CD4-positive, alpha-beta T cell treated with Interleukin-4 for 1 hour (primary cell): Measurements from ENCODE around the gene ATP10A.

Source experiments
- DNase-seq, 2 donors: peaks; one replicate each; pipeline ENCODE4 v3.0.0-alpha.2; 2020 to 2022

Gene ATP10A

GRCh38 chr15:25694239-25694584 is 168.9 kb downstream of the ATP10A start:
- DNase-seq: no peak

- DNase-seq: peak; percentile 6 to 19
Measured at GRCh38 chr15:25693321-25694238, 169.5 kb downstream of the ATP10A start.

GRCh38 chr15:25691544-25692430 is 171.3 kb downstream of the ATP10A start:
- DNase-seq: no peak

GRCh38 chr15:25690673-25691543 is 172.2 kb downstream of the ATP10A start:
- no peak for DNase-seq

GRCh38 chr15:25689592-25689991 is 173.5 kb downstream of the ATP10A start:
- no peak for DNase-seq

GRCh38 chr15:25688166-25688565 is 175.0 kb downstream of the ATP10A start:
- no peak for DNase-seq

GRCh38 chr15:25687689-25688088 is 175.4 kb downstream of the ATP10A start:
- no peak for DNase-seq

GRCh38 chr15:25687276-25687675 is 175.9 kb downstream of the ATP10A start:
- DNase-seq: no peak

GRCh38 chr15:25686780-25687179 is 176.3 kb downstream of the ATP10A start:
- no peak for DNase-seq

GRCh38 chr15:25684521-25685431 is 178.4 kb downstream of the ATP10A start:
- DNase-seq: no peak

GRCh38 chr15:25683911-25684310 is 179.2 kb downstream of the ATP10A start:
- no peak for DNase-seq

GRCh38 chr15:25683415-25683814 is 179.7 kb downstream of the ATP10A start:
- DNase-seq: no peak

- no peak for DNase-seq
Measured at GRCh38 chr15:25682340-25682739, 180.8 kb downstream of the ATP10A start.

- no peak for DNase-seq
Measured at GRCh38 chr15:25680686-25681025, 182.5 kb downstream of the ATP10A start.

GRCh38 chr15:25679964-25680685 is 183.0 kb downstream of the ATP10A start:
- DNase-seq: no peak

- no peak for DNase-seq
Measured at GRCh38 chr15:25679492-25679891, 183.6 kb downstream of the ATP10A start.

GRCh38 chr15:25678500-25678855 is 184.6 kb downstream of the ATP10A start:
- no peak for DNase-seq

- no peak for DNase-seq
Measured at GRCh38 chr15:25677719-25678499, 185.2 kb downstream of the ATP10A start.

- no peak for DNase-seq
Measured at GRCh38 chr15:25676070-25676469, 187.1 kb downstream of the ATP10A start.

GRCh38 chr15:25675396-25675795 is 187.7 kb downstream of the ATP10A start:
- DNase-seq: no peak
